Mucosa of descending colon (tissue), 3 donors: ENCODE measurements around the gene MAML3. TPM values are rescaled to one million over a fixed set of nuclear protein-coding genes. Genes with fewer than 3 reads are reported as not detected.

ENCODE experiments used
- ATAC-seq: fragments of 200-7000 bp; cut with Tn5 transposase; one replicate; pipeline ENCODE4 v1.9.1; 2020; ENCODE audit warnings: mild to moderate bottlenecking, moderate library complexity
- DNase-seq, 3 donors: peaks; one replicate each; pipeline ENCODE4 v3.0.0-alpha.2; 2020
- H3K36me3 ChIP-seq: fragments of 200-600 bp; one replicate; pipeline ENCODE4 v1.8.0; 2021; ENCODE audit warnings: low read depth, mild to moderate bottlenecking
- H3K4me1 ChIP-seq: fragments of 200-600 bp; one replicate; pipeline ENCODE4 v1.8.0; 2021; ENCODE audit warnings: low read depth, mild to moderate bottlenecking
- H3K4me3 ChIP-seq: fragments of 200-600 bp; one replicate; pipeline ENCODE4 v1.8.0; 2021; ENCODE audit warnings: mild to moderate bottlenecking
- H3K9me3 ChIP-seq: fragments of 200-600 bp; one replicate; pipeline ENCODE4 v1.8.0; 2021; ENCODE audit warnings: mild to moderate bottlenecking
- intact Hi-C, 2 donors: fragments of 100-400 bp; cut with DNase I in 1 of 2; cut with micrococcal nuclease in 1 of 2; formaldehyde crosslinking; loops; one replicate each; pipeline versions ENCODE4 v1.11.0 to v1.11.1; 2022; cut with DNase I, micrococcal nuclease
- total RNA-seq, 3 donors: library from RNA; stranded (reverse); fragmentation: NEBNext Ultra II Directional in 2 of 3; extraction: Animal tissue kit (Norgen Biotek cat#: 25700) in 2 of 3; gene quantifications; one replicate each; pipeline versions ENCODE4 v1.2.1 to v1.2.4, GENCODE V29; 2021 to 2023
- TF ChIP-seq, protein P1 (sequence below): fragments of 200-600 bp; IDR thresholded peaks from one replicate; pipeline ENCODE4 v1.8.0; 2022; ENCODE audit warnings: antibody characterized with exemption, mild to moderate bottlenecking
- donor health status: DM: no; HTN: no; CAD: no; lungs with moderate emphysema.
- donor health status: DM: no; HTN: no; CAD: no.
- donor health status: DM: no; HTN: yes; CAD: no.

Gene MAML3
- total RNA-seq, 3 donors from 2014 or later = 10.4 to 23.5 (median 14.8) TPM

DNA sequence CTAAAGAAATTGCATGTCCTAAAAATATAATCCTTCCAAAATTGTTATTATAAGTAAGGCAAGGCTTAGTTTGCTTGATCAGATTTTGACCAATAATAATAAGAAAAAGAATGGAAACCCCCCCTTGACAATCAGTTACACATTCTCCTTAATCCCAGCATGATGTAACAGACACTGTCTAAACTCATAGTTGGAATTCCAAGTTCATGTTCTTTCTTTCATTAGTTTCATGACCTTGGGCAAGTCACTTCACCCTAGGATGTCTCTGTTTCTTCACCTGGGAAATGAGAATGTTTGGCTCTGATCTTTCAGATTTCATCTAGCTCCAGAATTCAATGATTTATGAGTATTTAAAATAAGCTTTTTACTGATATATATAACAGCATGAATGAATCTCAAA is 64.8 kb downstream of the MAML3 start:
- TF ChIP-seq, protein P1, sequence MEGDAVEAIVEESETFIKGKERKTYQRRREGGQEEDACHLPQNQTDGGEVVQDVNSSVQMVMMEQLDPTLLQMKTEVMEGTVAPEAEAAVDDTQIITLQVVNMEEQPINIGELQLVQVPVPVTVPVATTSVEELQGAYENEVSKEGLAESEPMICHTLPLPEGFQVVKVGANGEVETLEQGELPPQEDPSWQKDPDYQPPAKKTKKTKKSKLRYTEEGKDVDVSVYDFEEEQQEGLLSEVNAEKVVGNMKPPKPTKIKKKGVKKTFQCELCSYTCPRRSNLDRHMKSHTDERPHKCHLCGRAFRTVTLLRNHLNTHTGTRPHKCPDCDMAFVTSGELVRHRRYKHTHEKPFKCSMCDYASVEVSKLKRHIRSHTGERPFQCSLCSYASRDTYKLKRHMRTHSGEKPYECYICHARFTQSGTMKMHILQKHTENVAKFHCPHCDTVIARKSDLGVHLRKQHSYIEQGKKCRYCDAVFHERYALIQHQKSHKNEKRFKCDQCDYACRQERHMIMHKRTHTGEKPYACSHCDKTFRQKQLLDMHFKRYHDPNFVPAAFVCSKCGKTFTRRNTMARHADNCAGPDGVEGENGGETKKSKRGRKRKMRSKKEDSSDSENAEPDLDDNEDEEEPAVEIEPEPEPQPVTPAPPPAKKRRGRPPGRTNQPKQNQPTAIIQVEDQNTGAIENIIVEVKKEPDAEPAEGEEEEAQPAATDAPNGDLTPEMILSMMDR = no peak
- no peak for ATAC-seq
- no peak for DNase-seq
- peaks cover 16% of the 10 kb centered on the region for H3K4me1 ChIP-seq
- no peaks in the 10 kb centered on the region for H3K9me3 ChIP-seq
- no peaks in the 10 kb centered on the region for H3K36me3 ChIP-seq
- H3K4me3 ChIP-seq = no peak overlapping the region
- intact Hi-C loops = no loop called here

DNA sequence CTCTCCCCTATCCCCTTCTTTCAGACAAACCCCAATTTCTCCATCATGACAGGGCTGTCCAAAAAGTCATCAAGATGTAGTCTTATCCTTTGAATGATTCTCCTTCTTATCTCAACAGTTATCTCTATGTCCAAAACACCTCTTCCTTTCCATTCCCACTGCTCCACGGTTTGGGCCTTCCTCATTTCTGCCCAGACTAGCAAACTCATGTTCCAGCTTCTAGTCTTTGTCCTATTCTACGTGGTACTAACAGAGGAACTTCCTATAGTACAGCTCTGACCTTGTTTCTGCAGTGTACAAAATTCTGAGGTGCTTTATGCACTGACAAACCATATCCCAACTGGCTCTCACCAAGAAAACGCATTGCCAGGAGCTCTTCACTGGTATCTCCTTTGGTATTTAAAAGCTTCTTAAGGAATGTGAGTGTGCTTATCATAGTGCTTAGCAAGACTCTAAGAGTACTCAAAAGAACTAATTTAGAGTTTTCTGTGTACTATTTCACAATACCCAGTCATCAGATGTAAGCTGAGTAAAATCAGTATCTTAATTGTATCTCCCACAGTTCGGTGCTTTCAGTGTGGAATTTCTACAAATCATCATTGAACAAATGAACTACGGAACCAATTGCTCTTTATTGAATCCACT is 65.5 kb downstream of the MAML3 start:
- Histone ChIP-seq H3K9me3 (no peaks in the 10 kb centered on the region), H3K36me3 (no peaks in the 10 kb centered on the region), H3K4me3 (no peak overlapping the region), H3K4me1 (peaks cover 16% of the 10 kb centered on the region)
- intact Hi-C loops = no loop called here
- no peak for ATAC-seq
- DNase-seq = no peak
- TF ChIP-seq, protein P1 = no peak

DNA sequence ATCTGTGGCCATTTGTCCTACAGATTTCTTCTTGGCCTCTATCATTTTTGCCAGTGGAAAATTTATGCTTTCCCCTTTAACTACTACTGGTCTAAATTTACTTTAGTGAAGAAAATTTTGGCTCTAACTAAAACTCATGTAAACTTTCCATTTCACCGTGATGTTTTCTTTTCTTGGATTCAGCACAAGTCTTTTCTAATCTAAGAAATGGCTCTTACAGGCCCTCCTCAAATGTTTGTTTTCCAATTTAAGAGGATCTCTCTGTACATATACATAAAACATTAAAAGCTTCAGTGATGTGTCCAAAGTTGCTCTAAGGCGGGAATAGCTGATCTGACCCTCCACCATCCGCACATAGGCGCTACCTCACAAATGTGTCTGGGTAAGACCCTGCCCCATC is 68.1 kb downstream of the MAML3 start:
- H3K36me3 ChIP-seq = no peaks in the 10 kb centered on the region
- H3K4me1 ChIP-seq = no peaks in the 10 kb centered on the region
- no peak overlapping the region for H3K4me3 ChIP-seq
- H3K9me3 ChIP-seq = no peaks in the 10 kb centered on the region
- DNase-seq (no peak), ATAC-seq (no peak)
- intact Hi-C loops = no loop called here
- TF ChIP-seq, protein P1 = no peak

GRCh38 chr4:140085062-140085622 is 68.8 kb downstream of the MAML3 start:
- DNase-seq (no peak), ATAC-seq (peak; percentile 29)
- Histone ChIP-seq H3K9me3 (no peaks in the 10 kb centered on the region), H3K36me3 (no peaks in the 10 kb centered on the region), H3K4me1 (no peaks in the 10 kb centered on the region), H3K4me3 (no peak overlapping the region)
- TF ChIP-seq, protein P1 = no peak
- intact Hi-C loops = no loop called here

- ATAC-seq (no peak), DNase-seq (no peak)
- H3K4me1 ChIP-seq = no peaks in the 10 kb centered on the region
- intact Hi-C loops = no loop called here
- no peaks in the 10 kb centered on the region for H3K36me3 ChIP-seq
- TF ChIP-seq, protein P1 = no peak
- H3K4me3 ChIP-seq = no peak overlapping the region
- no peaks in the 10 kb centered on the region for H3K9me3 ChIP-seq
Measured at GRCh38 chr4:140084385-140084784, 69.6 kb downstream of the MAML3 start.
